ENCODE measurements around the gene NACA2.

DNA sequence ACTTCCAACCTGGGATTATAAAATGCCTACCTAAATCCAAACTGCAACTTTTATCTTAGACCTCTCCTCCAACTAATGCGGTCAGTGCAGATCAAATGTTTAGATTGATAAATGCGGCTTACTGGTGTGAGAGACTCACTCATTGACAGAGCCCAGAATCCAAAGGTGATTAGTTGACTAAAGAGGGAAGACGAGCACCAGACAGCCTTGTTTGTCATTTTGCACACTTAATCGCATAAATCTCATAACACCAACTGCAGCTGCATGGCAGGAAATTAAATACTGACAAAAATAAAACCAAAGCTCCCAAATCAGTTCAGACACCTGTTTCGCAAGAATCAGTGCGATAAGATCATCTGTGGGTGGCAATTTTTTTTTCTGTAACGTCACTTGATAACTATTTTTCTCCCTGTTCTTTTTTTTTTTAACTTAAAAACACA lies 35.9 kb downstream of the NACA2 start:
- TF ChIP-seq, protein P1, sequence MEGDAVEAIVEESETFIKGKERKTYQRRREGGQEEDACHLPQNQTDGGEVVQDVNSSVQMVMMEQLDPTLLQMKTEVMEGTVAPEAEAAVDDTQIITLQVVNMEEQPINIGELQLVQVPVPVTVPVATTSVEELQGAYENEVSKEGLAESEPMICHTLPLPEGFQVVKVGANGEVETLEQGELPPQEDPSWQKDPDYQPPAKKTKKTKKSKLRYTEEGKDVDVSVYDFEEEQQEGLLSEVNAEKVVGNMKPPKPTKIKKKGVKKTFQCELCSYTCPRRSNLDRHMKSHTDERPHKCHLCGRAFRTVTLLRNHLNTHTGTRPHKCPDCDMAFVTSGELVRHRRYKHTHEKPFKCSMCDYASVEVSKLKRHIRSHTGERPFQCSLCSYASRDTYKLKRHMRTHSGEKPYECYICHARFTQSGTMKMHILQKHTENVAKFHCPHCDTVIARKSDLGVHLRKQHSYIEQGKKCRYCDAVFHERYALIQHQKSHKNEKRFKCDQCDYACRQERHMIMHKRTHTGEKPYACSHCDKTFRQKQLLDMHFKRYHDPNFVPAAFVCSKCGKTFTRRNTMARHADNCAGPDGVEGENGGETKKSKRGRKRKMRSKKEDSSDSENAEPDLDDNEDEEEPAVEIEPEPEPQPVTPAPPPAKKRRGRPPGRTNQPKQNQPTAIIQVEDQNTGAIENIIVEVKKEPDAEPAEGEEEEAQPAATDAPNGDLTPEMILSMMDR (IDR thresholded peaks at IDR 0.05) = no peak
- TF ChIP-seq POLR2A (IDR thresholded peaks at IDR 0.05) = no peak
